NCI-H460 (cell line): ENCODE results near the gene COLEC11. TPM values are rescaled to one million over a fixed set of nuclear protein-coding genes. Genes with fewer than 3 reads are reported as not detected.
"Not testable (repeated sequence)": the region's sequence is repeated elsewhere in the genome, so short reads cannot be mapped to it uniquely, and the experiment has no call there.

Experiments used
- DNase-seq: peaks from one replicate; pipeline ENCODE4 v3.0.0-alpha.2; 2016; ENCODE audit warnings: low read depth; ENCODE audit errors: extremely low read depth
- polyA plus RNA-seq: library from polyadenylated mRNA; depleted of rRNA; stranded (reverse); fragments of >200 nt; gene quantifications from 2 replicates; pipeline ENCODE4 v1.2.3, GENCODE V29; 2014; cell fraction: nucleus; rRNA removed
- total RNA-seq: library from RNA; depleted of rRNA; stranded (reverse); fragments of >200 nt; shearing (Covaris generic); gene quantifications from 2 replicates; pipeline ENCODE4 v1.2.3, GENCODE V29; 2014; rRNA removed

COLEC11 gene
- 0.66 and 1.1 TPM in 2 replicates for total RNA-seq
- polyA plus RNA-seq = 1.1 and 1.9 TPM in 2 replicates

DNA sequence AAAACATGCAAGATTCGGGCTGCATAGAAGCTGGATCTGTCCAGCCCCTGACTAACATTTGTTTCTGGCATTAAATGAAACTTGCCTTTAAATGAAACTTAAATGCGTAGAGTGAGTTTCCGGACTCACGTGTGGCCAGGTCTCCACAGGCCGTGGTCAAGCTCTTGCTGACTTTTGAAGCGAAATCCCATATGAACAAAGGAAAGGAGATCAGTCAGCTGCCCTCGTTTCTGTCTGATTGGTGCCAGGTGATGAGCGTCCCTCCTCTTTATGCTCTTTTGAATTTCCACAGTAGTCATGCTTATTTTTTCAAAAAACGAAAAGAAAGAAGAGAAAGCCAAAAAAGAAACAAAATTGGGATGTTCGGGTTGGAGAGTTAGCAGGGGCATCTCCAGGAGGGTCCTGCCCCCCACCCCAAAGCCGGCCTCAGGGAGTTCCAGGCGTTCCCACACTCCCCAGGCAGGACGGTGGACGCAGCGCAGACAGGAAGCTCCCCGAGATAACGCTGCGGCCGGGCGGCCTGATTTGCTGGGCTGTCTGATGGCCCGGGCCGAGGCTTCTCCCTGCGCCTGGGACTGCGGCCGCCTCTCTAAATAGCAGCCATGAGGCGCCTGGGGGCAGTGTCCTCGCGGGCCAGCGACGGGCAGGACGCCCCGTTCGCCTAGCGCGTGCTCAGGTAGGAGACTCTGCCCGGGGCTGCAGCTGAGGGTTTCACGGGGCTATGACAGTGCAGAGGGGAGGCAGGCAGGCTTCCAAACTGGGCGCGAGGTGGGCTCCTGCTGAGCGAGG lies at the start of gene COLEC11:
COLEC11 (plus strand) TSS at position 620 of the 789 bp plus-strand sequence. CDS start 9,229 bp downstream, outside the sequence.
- DNase-seq = no peak

DNA sequence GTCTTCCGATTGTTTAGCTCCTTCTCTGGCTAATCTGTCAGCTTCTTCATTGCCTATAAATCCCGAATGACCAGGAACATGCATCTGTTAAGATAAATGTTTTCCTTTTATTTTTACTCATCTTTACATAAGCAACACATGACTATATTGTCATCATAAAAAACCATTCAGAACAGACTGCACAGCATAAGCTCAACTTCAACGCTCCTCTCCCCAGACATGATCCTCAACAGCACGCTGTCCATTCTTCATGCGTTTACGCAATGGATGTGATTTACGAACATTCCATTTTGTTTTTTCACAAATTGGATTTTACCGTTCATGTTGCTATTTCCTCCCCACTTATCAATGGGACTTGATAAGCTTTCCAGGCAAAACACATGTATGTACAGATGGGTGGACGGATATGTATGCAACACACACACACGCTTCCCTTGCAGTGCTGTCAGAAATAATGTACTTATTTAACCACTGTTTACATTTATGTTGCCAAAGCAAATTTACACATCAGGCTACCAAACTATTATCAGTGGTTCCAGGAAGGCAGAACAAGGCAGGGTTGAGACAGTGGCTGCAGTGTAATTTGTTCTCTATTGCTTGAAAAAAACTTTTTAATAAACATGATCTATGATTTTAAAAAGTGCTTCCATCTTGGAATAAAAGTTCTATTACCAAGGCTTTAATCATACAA lies 49.0 kb upstream of the COLEC11 start:
- no peak for DNase-seq

DNA sequence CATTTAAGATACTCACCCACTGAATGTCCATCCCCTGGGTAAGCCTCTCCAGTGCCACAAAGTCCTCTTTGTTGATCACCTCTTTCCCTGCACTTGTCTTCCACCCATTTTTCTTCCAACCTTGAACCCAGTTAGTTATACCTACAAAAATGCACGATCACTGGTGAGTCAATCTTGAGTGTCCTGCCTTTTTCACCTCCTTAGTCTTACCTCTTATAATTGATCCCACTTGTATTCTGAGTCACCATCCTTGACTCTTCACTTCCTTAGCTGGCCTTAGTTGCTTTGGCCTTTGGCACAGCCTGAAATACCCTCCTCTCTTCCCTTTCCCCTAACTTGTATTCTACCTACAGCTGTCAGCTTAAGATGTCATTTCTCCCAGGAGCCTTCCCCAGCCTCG lies 47.0 kb upstream of the COLEC11 start:
- no peak for DNase-seq

DNA sequence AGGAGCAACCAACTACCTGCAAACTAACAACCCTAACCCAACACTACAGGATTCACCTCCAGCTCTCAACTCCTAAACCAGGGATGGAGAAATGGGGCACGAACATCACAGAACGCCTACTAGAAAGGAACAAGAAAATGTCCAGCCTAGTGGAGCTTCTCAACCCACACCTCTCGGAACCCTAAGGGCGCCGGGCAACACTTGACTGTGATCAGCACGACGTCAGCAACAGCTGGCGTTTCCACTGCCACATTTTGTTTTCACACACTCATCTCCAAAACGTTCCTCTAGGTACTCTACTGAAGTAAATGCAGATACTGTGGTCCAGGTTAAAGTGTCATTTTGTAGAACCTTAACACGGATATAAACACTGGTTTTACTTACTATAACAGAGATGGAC lies 41.0 kb upstream of the COLEC11 start:
- DNase-seq = no peak

DNA sequence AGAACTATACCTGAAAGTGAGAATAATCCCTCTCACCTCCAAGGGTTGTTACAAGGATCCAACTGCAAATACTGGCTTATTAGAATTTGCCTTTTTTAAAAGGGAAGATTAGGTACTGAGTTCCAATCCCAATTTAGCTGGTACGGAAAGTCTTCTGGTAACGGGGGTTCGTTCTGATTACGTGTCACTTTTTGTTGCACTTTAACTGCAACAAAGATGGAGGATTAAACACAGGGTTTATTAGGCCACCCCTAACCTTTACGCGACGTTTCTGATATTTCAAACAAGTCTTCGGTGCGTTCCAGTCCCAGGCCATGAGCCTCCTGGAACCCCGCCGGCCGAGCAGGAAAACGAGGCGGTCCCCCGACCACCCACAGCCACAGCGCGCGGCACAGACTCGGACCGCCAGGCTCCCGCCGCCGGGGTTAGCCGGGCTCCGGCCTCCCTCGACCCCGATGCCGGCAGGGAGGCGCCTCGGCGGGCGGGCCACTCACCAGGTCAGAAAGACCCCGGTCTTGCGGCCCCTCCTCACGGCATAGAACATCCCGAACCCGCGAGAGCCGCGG lies 37.2 kb upstream of the COLEC11 start:
- DNase-seq = no peak

DNA sequence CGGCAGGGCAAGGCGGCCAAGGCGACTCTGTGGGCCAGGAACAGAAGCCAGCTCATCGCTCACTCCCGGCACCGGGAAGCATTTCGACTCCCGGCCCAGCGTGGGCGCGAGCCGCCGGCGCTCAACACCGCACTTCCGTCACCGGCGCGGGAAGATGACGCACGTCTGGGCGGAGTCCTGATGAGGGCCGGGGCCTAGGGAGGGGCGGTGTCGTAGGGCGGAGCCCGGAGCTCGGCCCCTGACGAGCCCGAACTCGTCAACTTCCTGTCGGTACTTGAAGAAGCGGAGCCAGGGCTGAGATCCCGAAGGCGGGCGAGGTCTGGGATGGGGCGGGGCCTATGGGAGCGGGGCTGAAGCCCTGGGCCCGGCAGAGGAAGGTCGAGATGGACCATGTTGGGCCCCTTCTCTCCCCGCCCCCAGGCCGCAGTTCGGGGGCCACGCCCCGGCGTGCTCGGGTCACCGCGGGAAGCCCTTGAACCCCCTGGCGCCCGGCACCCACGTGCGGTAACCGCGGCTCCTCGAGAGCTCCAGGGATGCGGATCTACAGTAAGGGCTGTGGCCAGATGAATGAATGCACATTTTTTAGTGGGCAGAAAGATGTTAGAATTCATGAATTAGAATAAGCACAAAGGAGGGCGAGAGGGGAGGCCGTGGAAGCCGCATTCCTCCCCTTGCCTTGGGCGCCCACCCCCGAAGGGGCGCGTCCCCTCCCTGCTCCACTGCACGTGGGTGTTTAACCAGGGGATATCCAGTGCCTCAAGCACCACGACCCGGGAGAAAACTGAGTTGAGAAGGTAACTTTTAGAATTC lies 36.5 kb upstream of the COLEC11 start, which contains the start of gene RNASEH1:
RNASEH1 (minus strand) TSS at position 129 of the 810 bp plus-strand sequence; CDS start at position 56, 73 bp downstream.
- peak; percentile 99 for DNase-seq

DNA sequence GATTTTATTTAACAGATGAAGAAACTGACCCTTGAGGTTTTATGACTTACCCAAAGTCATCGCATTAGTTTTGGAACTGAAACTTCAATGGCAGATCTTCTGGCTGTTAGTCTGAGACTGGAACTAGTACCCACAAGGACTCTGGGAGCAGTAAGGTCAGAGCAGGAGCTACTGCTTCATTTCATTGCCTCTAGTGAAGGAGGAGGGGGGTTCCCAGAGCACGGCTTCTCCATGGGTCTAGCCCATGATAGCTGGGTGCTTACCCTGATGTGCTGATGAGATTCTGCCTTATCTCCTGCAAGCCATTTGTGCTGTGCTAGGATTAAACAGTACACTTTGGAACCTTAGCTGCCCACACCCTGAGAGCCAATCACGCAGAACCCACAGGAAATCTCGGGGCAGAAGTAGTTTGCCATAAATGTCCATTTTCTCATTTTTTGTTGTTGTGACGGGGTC lies 31.4 kb upstream of the COLEC11 start:
- DNase-seq = no peak

DNA sequence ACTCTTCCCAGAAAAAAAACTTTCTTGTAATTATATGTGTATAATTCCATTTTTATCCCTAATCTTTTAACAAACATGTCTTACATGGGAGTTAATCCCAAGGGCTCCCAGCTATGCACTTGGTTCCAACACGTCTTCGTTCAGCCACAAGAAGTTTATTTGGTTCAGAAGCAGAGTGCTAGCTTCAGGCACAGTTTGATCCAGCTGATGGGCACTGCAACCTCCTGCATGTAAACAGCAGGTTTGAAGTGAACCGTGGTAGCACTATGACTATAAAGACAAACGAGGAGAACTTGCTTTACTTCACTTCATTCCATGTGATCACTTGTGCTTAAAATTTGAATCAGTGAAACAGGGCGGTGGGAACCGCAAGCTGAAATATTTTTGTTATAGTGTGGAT lies 29.8 kb upstream of the COLEC11 start:
- no peak for DNase-seq

DNA sequence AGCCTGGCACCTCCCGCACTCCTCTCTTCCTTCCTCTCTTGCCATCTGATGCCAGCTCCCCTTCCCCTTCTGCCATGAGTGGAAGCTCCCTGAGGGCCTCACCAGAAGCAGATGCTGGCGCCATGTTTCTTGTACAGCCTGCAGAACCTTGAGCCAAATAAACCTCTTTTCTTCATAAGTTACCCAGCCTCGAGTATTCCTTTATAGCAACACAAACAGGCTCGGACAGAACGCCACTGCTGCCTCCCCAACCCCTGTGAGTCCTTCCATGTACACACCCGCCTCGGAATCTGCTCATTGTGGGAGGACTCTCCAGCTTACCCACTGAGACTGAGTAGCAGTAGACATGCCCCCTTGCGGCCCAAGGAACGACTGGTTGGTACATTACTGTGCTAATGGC lies 28.1 kb upstream of the COLEC11 start:
- no peak for DNase-seq

DNA sequence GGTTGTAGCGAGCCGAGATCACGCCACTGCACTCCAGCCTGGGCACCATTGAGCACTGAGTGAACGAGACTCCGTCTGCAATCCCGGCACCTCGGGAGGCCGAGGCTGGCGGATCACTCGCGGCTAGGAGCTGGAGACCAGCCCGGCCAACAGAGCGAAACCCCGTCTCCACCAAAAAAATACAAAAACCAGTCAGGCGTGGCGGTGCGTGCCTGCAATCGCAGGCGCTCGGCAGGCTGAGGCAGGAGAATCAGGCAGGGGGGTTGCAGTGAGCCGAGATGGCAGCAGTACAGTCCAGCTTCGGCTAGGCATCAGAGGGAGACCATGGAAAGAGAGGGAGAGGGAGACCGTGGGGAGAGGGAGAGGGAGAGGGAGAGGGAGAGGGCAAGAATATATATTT lies 25.3 kb upstream of the COLEC11 start:
- DNase-seq = not testable (repeated sequence)

DNA sequence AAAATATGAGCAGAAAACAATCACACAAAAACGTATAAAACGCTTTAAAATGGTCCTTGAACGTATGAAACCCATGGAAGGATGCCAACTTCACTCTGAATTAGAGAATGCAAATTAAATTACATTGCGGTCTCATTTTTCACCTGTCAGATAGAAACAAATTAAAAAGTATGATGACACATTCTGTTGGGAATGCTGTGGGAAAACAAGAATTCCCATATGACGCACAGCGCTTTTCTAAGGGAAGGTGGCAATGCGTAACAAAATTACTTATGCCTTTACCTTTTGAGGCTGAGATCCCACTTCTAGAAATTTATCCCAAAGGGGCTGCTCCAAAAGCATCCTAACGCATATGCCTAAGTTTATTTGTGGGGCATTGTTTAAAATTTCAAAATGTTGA lies 23.6 kb upstream of the COLEC11 start:
- no peak for DNase-seq

DNA sequence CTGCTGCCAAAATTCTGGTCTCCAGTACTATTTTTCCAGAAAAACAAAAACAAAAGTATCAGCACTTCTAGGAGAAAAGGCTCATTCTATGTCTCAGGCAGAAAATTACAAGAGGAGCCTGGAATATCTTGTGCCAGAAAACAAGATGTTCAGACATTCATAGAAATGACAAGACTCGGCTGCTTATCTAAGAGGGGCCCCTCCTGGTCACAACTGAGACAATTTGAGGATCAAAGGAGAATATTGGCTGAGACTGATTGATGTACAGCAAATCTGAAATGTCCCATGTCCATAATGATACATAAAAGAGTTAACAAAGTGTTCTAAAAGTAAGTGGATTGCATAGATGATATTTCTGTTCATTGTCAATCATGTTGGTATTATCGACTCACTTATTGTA lies 22.3 kb upstream of the COLEC11 start:
- no peak for DNase-seq

DNA sequence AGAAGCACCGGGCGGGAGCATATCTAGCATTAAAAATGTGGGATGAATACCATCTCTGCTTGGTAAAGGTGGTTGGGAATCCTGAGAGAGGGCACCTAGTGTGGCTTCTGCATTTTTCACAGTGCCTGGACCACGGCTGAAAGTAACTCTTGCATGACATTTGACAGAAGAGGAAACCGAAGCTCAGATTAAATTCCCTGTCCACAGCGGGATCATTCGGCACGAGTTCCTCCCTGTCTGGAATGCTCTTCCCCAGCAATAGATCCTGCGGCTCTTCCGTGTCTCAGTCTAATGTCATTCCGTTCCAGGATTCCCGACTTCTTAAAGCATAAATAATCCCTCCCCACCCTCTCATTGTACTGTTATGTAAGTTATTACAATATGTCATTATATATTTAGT lies 20.8 kb upstream of the COLEC11 start:
- no peak for DNase-seq

DNA sequence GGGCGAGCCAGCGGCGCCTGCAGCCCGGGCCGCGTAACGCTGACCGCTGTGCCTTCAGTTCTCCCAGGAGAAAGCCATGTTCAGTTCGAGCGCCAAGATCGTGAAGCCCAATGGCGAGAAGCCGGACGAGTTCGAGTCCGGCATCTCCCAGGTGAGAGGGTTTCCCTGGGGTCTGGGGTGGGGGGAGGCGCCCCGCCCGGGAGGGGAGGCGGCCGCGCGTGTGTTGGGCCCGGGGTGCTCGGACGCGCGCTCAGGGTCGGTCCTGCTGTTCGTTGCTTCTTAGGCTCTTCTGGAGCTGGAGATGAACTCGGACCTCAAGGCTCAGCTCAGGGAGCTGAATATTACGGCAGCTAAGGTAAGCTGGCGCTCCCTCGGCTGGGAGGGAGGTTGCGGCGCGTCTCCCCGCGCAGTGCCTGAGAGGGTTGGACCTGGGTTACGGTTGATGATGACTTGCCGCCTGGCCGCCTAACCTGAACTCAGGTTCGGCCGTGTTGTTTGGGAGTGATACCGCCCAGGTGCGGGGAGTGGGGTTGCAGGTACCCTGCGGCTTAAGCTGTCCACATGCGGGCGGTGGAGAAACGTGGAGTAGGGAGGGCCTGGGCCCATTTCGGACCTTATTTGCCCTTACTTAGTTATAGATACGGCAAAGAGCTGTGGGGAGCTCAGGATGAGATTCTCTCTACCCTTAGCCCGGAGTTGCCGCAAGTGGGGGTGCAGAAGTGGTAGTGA lies 19.2 kb upstream of the COLEC11 start:
- no peak for DNase-seq

DNA sequence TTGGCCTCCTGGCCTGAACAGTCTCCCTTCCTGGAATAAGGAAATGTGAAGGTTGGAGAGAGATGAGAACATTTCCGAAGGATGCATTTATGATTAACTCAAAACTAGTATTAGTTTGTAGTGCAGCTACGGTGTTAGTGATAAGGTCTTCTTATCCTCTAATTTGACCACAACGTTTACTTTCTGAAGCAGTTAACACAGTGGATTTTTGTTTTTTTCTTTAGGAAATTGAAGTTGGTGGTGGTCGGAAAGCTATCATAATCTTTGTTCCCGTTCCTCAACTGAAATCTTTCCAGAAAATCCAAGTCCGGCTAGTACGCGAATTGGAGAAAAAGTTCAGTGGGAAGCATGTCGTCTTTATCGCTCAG lies 18.7 kb upstream of the COLEC11 start:
- DNase-seq = not testable (repeated sequence)

DNA sequence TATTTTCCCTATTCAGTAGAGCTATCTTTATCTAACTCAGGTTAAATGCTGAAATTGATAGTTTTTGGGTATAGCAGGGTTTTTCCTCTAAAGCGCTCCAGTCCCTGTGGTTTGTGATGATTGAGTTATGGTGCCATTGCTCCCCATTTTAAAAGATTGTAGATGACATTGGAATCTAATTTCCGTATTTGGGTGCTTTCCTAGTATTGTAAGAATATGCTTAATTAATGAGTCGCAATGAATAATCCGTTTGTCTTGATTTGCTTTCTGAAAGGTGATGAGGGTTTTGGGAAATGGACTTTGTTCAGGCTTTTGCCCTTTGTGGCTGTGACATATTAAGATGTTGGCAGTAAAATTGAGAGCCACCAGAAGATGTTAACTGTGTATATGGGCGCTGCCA lies 15.9 kb upstream of the COLEC11 start:
- no peak for DNase-seq

DNA sequence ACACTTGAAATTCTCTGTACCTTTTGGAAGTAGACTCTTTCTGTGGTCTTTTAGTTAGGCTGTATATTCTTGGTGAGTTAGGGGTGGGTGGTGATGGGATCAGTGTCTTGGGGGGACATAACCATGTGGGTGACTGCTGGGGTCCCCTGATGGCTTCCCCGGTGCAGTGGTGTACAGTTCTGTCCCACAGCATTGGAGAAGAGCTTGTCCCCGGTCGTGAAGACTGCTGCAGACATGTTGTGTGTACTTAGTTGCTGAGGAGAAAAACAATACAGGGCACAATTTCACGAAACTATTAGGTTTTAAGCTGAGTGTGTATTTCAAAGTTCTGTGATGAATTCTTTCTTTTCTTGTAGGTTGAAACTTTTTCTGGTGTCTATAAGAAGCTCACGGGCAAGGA lies 14.5 kb upstream of the COLEC11 start:
- no peak for DNase-seq

DNA sequence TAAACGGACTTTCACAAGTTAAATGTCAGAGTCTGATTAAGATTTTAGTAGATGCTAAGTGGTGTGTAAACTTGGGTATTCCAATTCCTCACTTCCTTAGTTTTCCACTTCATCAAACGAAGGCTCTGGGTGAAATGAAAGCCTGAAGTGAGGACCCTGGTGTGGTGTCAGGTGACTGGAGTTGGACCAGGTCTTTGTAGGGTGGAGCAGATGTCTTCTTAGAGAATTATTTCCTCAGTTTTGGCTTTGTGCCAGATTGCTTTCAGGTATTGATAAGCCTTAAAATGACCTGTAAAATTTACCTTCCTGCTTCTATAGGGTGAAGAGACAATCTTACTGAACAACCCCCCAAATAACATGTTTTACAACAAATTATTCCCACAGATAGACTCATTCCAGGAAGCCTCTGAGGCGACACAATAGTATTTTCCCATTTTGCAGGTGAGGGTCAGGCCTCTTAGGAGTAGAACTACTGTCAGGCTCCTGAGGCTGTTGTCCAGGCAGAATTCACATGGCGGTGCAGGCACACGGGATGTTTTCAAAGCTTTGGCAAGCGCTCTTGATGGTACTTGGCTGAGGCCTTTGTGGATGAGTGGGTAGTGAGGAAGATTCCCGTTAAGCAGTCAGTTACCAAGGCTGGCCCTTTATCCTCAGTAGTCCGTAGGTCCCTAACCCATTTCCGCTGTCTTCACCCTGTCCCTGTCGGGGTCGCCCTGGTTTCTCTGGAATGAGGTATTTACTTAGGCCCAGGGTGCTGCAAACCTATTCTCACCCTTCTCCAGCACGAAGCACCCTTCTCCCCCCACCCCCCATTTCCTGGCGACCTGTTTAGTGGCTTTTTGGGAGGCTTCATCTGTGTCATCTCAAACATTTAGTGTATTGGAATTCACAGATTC lies 13.3 kb upstream of the COLEC11 start:
- no peak for DNase-seq

DNA sequence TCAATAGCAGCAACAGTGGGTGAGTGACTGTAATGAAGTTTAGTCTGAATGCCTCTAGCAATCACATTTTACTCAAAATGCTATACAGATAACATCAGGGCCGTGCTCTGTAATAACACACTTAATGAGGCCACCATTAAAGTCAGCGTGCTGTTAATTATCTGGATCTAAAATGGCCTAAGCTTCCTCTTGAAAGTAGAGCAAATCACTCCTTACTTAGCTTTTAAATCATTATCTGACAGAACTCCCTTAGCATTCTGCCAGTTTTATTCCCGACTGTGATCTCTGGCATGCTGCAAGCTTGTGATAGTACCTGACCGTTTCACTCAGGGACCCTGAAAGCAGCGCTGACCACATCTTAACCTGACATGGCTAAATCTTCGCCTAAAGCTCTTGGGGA lies 10.8 kb upstream of the COLEC11 start:
- no peak for DNase-seq
